PC-3 (cell line): Measurements from ENCODE around the gene VSTM2B. TPM values are rescaled to one million over a fixed set of nuclear protein-coding genes. Genes with fewer than 3 reads are reported as not detected.

Source experiments
- ATAC-seq: fragments of 200-7000 bp; cut with Tn5 transposase; 2 replicates; pipeline ENCODE4 v1.9.1; 2020; ENCODE audit warnings: mild to moderate bottlenecking, moderate library complexity
- BruUV-seq: library from RNA; stranded (reverse); fragments of 400-500 nt; replicated peaks from 2 replicates; lab custom pipeline; 2021; lab: Mats Ljungman, UMichigan
- CTCF ChIA-PET: fragments of 300-600 bp; sonication (Branson Sonifier 250); formaldehyde crosslinking; loops from one replicate; lab custom pipeline; 2022; ENCODE audit warnings: antibody characterized with exemption; lab: Charles Lee
- POLR2A ChIA-PET: fragments of 300-600 bp; sonication (Branson Sonifier 250); formaldehyde crosslinking; loops from one replicate; lab custom pipeline; 2022; ENCODE audit warnings: antibody characterized with exemption; ENCODE audit not compliant: unreplicated experiment; lab: Charles Lee
- DNase-seq: peaks from one replicate; pipeline ENCODE4 v3.0.0-alpha.2; 2015
- H2AFZ ChIP-seq: fragments of 300-600 bp; sonication (generic); 2 replicates; pipeline ENCODE4 v1.6.0; 2016; ENCODE audit warnings: antibody characterized with exemption, low read length
- H3F3A ChIP-seq: fragments of 300-600 bp; sonication (generic); one replicate; pipeline ENCODE4 v1.6.0; 2017; ENCODE audit warnings: antibody characterized with exemption, low read length, control low read depth, mild to moderate bottlenecking; ENCODE audit not compliant: unreplicated experiment
- H3K27ac ChIP-seq: fragments of 300-600 bp; sonication (generic); 2 replicates; pipeline ENCODE4 v1.5.1; 2016; ENCODE audit warnings: mild to moderate bottlenecking, low read length
- H3K27me3 ChIP-seq: fragments of 300-600 bp; sonication (generic); 2 replicates; pipeline ENCODE4 v1.6.1; 2016; ENCODE audit warnings: low read length, mixed read lengths
- H3K36me3 ChIP-seq: fragments of 300-600 bp; sonication (generic); 2 replicates; pipeline ENCODE4 v1.6.1; 2016; ENCODE audit warnings: low read depth, mixed run types, low read length, mixed read lengths
- H3K4me1 ChIP-seq: fragments of 300-600 bp; sonication (generic); 2 replicates; pipeline ENCODE4 v1.5.1; 2016; ENCODE audit warnings: low read length; ENCODE audit not compliant: insufficient read depth
- H3K4me2 ChIP-seq: fragments of 300-600 bp; sonication (generic); 2 replicates; pipeline ENCODE4 v1.6.0; 2016; ENCODE audit warnings: low read length
- H3K4me3 ChIP-seq: fragments of 300-600 bp; sonication (generic); 2 replicates; pipeline ENCODE4 v1.5.1; 2016; ENCODE audit warnings: mild to moderate bottlenecking, low read length, mixed read lengths
- H3K79me2 ChIP-seq: fragments of 300-600 bp; sonication (generic); 2 replicates; pipeline ENCODE4 v1.6.1; 2017; ENCODE audit warnings: low read length, mixed read lengths
- H3K9ac ChIP-seq: fragments of 300-600 bp; sonication (generic); 2 replicates; pipeline ENCODE4 v1.6.0; 2016; ENCODE audit warnings: mild to moderate bottlenecking, low read length
- H3K9me2 ChIP-seq: fragments of 300-600 bp; sonication (generic); replicated peaks from 2 replicates; pipeline ENCODE4 v1.6.1; 2016; ENCODE audit warnings: mixed run types, low read length, mixed read lengths
- H3K9me3 ChIP-seq: fragments of 300-600 bp; sonication (generic); 2 replicates; pipeline ENCODE4 v1.6.1; 2016; ENCODE audit warnings: low read length, mixed read lengths
- H4K20me1 ChIP-seq: fragments of 300-600 bp; sonication (generic); 2 replicates; pipeline ENCODE4 v1.6.1; 2016; ENCODE audit warnings: low read length, mixed read lengths
- EZH2 ChIP-seq: fragments of 300-600 bp; sonication (generic); IDR thresholded peaks from one replicate; pipeline ENCODE4 v1.6.1; 2017; ENCODE audit warnings: antibody characterized with exemption, mild to moderate bottlenecking, low read length; ENCODE audit not compliant: unreplicated experiment
- EZH2phosphoT487 ChIP-seq: fragments of 300-600 bp; sonication (generic); IDR thresholded peaks from 2 replicates; pipeline ENCODE4 v1.6.1; 2018; ENCODE audit warnings: mild to moderate bottlenecking, antibody characterized with exemption, low read length, borderline replicate concordance
- intact Hi-C: fragments of 100-400 bp; cut with micrococcal nuclease; formaldehyde crosslinking; loops from 2 replicates; pipeline ENCODE4 v1.9.0; 2023
- total RNA-seq: library from RNA; depleted of rRNA; stranded (reverse); fragments of >200 nt; gene quantifications from 2 replicates; pipeline ENCODE4 v1.2.3, GENCODE V29; 2014
- TF ChIP-seq, protein P1 (sequence below): fragments of 300-600 bp; sonication (generic); conservative IDR thresholded peaks from 2 replicates; pipeline ENCODE4 v1.5.1; 2017; ENCODE audit warnings: antibody characterized with exemption, low read depth, mild to moderate bottlenecking, low read length

The VSTM2B gene
- total RNA-seq, 1 experiment from 2014 or later, result not detected

DNA sequence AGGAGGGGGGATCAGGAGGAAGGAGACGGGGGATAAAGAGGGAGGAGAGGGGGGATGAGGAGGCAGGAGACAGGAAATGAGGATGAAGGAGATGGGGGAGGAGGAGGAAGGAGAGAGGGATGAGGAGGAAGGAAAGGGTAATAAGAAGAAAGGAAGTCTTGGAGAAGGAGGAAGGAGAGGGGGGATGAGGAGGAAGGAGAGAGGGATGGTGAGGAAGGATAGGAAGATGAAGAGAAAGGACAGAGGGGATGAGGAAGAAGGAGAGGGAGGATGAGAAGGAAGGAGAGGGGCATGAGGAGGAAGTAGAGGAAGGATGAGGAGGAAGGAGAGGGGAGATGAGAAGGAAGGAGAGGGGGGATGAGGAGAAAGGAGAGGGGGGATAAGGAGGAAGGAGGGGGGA, 13.0 kb upstream of the VSTM2B start:
- Histone ChIP-seq H3K4me3 (no peak overlapping the region), H3F3A (no peaks in the 10 kb centered on the region), H4K20me1 (no peaks in the 10 kb centered on the region), H3K4me1 (no peaks in the 10 kb centered on the region), H3K9ac (no peak overlapping the region), H3K36me3 (no peaks in the 10 kb centered on the region), H3K79me2 (no peaks in the 10 kb centered on the region), H3K9me3 (no peaks in the 10 kb centered on the region), H3K4me2 (no peak overlapping the region), H3K27ac (no peak overlapping the region), H3K9me2 (no peaks in the 10 kb centered on the region), H3K27me3 (no peaks in the 10 kb centered on the region), H2AFZ (no peak overlapping the region)
- ATAC-seq (no peak), DNase-seq (no peak)
- POLR2A ChIA-PET, result no interaction called here
- CTCF ChIA-PET, result no interaction called here
- TF ChIP-seq EZH2phosphoT487, result no peak
- no peak for TF ChIP-seq EZH2
- TF ChIP-seq, protein P1, sequence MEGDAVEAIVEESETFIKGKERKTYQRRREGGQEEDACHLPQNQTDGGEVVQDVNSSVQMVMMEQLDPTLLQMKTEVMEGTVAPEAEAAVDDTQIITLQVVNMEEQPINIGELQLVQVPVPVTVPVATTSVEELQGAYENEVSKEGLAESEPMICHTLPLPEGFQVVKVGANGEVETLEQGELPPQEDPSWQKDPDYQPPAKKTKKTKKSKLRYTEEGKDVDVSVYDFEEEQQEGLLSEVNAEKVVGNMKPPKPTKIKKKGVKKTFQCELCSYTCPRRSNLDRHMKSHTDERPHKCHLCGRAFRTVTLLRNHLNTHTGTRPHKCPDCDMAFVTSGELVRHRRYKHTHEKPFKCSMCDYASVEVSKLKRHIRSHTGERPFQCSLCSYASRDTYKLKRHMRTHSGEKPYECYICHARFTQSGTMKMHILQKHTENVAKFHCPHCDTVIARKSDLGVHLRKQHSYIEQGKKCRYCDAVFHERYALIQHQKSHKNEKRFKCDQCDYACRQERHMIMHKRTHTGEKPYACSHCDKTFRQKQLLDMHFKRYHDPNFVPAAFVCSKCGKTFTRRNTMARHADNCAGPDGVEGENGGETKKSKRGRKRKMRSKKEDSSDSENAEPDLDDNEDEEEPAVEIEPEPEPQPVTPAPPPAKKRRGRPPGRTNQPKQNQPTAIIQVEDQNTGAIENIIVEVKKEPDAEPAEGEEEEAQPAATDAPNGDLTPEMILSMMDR, result no peak
- intact Hi-C loops, result no loop called here
- no TSS peak for BruUV-seq

GRCh38 chr19:29514525-29515232, 11.1 kb upstream of the VSTM2B start:
- Histone ChIP-seq H3K4me2 (no peak overlapping the region), H3K4me1 (no peaks in the 10 kb centered on the region), H2AFZ (no peak overlapping the region), H4K20me1 (no peaks in the 10 kb centered on the region), H3K27me3 (no peaks in the 10 kb centered on the region), H3K4me3 (no peak overlapping the region), H3K9ac (no peak overlapping the region), H3K79me2 (no peaks in the 10 kb centered on the region), H3K36me3 (no peaks in the 10 kb centered on the region), H3K9me2 (no peaks in the 10 kb centered on the region), H3F3A (no peaks in the 10 kb centered on the region), H3K27ac (no peak overlapping the region), H3K9me3 (no peaks in the 10 kb centered on the region)
- POLR2A ChIA-PET, result no interaction called here
- ATAC-seq (no peak; the same call in 1 of the 2 replicates), DNase-seq (no peak)
- intact Hi-C loops, result no loop called here
- CTCF ChIA-PET, result no interaction called here
- TF ChIP-seq EZH2phosphoT487, result no peak
- TF ChIP-seq, protein P1, result no peak
- TF ChIP-seq EZH2, result no peak
- no TSS peak for BruUV-seq

DNA sequence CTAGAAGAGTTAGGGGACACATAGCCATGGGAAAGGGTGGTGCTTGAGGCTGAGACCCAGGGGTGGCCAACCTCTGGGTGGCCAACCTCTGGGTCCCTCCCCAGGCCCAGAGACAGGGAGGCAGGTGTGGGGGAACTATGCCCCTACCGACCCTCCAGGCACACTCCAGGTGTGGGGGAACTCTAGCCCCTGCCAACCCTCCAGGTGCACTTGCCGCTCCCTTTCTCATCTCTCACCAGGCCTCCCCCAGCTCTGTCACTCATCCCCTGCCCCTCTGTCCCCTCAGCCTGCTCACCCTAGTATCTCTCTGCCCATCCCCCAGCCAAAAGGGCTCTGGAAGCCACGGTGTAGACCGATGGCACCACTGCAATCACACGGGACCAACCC, 10.6 kb upstream of the VSTM2B start:
- no peaks in the 10 kb centered on the region for H3K4me1 ChIP-seq
- no peak overlapping the region for H3K9ac ChIP-seq
- no peaks in the 10 kb centered on the region for H3K9me3 ChIP-seq
- intact Hi-C loops, result no loop called here
- H3K27ac ChIP-seq, result no peak overlapping the region
- H3K9me2 ChIP-seq, result no peaks in the 10 kb centered on the region
- H3K27me3 ChIP-seq, result no peaks in the 10 kb centered on the region
- H4K20me1 ChIP-seq, result no peaks in the 10 kb centered on the region
- ATAC-seq (no peak), DNase-seq (no peak)
- no peaks in the 10 kb centered on the region for H3F3A ChIP-seq
- H3K36me3 ChIP-seq, result no peaks in the 10 kb centered on the region
- H2AFZ ChIP-seq, result no peak overlapping the region
- H3K79me2 ChIP-seq, result no peaks in the 10 kb centered on the region
- CTCF ChIA-PET, result no interaction called here
- no peak overlapping the region for H3K4me2 ChIP-seq
- no TSS peak for BruUV-seq
- POLR2A ChIA-PET, result no interaction called here
- no peak overlapping the region for H3K4me3 ChIP-seq
- TF ChIP-seq EZH2phosphoT487, result no peak
